DMS79 (cell line): ENCODE measurements around the gene ZNF71.
"Not testable (repeated sequence)": the region's sequence is repeated elsewhere in the genome, so short reads cannot be mapped to it uniquely, and the experiment has no call there.

ENCODE experiments used
- DNase-seq: peaks from one replicate; lab custom pipeline; 2025; lab: John Stamatoyannopoulos, UW

Gene ZNF71

DNA sequence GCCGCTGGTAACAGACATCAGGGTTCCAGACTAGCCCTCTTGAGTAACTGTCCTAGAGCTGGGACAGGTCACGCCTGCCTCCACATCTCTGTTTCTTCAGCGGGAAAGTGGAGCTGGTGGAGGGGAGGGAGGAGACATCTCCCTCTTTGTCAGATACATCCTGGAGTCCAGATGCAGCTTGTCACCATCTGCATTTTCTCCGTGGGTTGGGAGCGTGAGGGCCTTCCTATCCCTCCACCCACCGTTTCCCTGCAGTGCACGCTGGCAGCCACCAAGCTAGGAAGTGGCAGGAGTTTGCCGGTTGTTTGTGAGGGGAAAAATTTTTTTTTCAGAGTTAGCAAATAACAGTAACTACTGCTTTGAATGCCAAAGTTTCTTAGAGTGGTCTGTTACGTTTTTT is 27.9 kb downstream of the ZNF71 start:
- DNase-seq = no peak

DNA sequence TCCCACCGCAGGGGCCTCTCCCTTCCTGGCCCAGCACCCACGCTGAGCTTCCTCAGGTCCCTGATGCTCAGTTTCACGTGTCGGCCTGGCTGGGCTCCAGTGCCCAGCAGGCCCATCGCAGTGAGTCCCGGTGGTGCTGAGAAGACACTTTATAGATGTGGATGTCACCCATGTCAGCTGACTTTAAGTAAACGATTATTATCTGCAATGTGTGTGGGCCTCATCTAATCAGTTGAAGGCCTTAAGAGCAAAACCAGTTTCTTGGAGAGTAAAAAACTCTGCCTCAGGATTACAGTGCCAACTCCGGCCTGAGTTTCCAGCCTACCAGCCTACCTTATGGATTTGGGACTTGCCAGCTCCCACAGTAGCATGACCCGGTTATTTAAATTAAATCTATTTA is 30.6 kb downstream of the ZNF71 start:
- no peak for DNase-seq

DNA sequence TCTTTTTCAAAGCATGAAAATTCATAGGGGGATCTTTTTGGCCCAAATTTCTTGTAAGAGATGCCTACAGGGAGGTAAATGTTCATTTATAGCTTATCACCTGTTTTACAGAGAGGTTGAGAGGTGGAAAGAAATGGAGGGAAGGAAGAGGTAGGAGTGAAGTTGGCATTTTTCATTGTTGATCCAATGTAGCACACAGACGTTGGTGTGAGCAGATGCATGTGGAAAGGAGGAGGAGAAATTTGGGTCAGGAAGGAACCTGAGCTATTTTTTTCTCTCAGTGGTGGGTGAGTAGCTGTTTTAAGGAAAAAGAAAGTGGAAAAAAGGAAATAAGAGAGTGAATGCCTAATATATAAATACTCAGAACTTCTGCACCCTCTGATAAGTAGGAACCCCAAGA is 37.9 kb downstream of the ZNF71 start:
- DNase-seq = no peak

DNA sequence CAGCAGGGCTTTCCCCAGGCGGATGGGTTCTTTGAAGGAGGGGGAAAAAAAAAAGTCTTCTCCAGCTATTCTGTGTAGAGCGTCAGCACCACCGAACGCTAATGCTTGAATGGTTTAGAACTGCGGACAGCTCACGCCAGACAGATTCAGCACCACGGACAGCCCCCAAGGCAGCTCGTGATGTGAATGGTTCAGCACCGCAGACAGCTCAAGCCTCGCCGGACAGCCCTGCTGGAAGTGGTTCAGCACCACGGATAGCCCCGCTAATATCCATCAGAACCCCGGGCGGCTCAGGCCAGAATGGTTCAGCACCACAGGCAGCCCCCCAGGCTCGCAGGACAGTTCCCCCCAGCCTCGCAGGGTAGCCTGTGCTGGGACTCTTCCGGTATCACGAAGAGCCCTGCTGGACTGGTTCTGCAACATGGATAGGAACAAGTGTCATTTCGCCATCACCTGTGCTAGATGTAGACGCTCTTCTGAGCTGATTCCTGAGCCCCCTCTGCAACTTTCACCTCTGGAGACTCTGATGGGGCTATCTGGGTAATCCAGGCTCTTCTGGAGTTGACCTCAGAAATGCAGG is 43.0 kb downstream of the ZNF71 start:
- DNase-seq = no peak

DNA sequence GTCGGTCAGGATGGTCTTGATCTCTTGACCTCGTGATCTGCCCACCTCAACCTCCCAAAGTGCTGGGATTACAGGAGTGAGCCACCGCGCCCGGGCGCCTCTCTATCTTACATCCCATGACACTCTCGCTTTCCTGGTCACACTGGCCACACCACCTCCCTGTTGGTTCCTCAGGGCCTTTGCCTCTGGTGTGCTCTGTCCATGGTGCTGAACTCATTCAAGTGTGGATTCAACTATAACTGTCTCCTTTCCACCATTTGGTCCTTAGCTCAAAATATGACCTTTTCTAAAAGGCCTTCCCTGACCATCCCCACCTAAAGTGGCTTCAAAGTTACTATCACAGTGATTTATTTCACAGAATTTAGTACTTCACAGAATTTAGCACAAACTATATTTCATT is 44.1 kb downstream of the ZNF71 start:
- DNase-seq = no peak

DNA sequence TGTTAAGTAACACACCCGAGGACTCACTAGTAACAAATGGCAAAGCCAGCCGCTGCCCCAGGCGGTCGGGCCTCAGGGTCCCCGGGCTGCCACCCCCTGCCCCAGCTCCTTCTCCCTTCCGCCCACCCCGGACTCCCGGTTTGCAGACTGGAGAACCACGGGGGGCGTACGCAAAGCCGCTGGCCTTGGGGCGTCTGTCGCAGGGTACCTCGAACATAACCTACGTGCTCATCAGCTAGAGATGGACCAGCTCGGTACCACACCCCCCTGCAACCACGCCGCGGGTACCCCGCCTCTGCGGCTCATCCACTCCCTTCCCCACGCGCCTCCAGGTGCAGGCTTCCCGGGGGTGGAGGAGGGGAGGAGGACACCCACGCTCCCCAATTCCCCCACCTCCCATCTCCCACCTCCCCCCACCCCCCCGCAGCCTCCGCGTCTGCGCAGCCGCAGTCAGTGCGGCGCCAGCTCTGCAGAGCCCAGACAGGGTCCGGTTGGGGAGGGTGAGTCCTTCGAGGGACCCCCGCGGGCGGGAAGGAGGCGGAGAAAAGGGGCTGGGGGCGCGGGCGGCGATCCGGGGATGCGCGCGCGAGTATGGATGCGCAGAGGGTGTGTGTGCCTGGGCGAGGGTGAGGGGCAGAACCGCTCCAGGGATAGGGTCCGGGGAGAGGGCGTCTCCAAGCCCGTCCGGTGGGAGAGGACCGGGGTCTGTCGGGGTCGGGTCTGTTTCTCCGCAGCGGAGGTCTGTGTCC is 47.8 kb downstream of the ZNF71 start, which contains the start of gene SMIM17:
TSS of gene SMIM17 (plus strand) at position 449 of the 749 bp plus-strand sequence. CDS start 2,509 bp downstream, outside the sequence.
- DNase-seq = no peak

DNA sequence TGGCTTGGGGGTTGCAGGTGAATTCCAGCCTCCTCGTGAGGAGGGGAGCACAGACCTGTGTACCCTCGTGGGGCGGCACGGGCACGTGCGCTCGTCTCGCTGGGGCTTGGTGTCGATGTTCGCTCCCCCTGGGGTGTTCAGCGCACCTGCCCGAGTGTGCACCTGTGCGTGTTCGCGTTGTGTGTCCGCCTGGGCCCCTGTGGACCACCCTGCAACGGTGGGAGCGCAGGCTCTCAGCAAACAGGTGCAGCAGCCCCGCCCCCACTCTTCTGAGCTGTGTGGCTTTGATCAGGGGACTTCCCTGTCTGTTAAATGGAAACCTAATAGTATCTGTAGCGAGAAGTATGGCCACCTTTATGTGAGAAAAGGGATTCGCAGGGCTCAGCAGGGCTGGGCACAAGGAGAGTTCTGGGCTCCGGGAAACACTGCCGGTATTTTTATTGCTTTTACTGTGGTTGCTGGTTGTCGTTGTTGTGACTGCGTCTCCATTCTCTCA is 48.4 kb downstream of the ZNF71 start:
- no peak for DNase-seq

DNA sequence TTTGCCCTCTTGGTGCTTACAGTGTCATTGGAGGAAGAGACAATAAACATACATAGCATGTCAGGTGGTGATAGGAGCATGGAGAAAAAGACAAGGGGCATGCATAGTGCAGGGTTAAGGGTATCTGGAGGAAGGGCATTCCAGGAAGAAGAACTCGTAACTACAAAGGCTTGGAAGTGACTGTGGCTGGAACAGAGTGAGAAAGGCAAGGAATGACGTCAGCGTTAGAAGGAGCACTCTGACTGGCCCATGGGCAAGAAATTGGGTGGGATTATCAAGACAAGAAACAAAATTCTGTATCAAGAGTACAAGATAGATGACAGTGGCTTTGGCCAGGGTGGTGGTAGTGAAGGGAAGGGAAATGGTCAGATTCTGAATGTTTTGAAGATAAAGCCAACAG is 59.0 kb downstream of the ZNF71 start:
- no peak for DNase-seq

DNA sequence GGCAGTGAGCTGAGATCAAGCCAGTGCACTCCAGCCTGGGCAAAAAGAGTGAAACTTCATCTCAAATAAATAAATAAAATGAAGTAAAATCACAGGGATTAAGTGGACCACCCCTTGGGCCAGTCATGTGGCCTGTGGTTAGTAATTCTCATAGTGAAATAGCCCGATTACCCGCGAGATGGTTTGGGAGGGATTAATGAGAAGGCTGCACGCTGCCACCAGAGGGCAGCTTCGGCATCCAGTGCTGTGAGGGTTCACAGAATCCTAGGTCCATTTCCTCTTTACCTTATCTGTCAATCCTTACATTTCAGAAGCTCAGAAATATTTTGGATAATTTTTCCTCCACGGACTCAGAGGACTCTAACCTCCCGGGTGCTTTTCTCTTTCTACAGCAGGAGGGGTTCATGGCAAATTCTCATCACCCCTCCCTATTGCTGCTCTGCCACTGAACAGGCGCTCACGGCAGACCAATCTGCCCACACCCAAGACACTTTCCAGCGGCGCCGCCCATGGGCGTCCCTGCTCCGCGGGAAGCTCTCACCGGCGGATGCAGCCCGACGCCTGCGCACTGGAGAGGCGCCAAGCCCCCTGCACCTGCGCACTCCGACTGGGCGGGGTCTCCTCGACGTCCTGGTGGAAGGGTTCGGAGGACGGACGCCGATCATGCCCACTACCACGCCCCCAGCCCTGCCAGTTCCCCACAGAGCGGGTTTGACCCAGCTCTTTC is 65.4 kb downstream of the ZNF71 start:
- no peak for DNase-seq

DNA sequence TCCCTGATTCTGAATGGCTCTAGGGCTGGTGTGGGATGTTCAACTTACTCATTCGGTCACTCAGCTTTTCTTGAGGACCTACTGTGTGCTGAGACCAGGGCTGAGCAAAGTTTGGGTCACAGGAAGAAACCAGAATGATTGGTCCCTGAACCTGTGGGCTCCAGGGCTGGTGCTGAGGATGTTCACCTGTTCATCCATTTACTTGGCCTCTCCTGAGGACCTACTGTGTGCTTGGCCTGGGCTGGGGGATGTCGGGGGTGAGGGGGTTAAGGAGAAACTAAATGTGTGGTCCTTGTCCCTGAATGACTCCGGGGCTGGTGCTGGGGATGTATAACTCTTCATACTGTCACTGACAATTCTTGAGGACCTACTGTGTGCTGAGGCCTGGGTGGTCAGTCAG is 66.1 kb downstream of the ZNF71 start:
- no peak for DNase-seq

DNA sequence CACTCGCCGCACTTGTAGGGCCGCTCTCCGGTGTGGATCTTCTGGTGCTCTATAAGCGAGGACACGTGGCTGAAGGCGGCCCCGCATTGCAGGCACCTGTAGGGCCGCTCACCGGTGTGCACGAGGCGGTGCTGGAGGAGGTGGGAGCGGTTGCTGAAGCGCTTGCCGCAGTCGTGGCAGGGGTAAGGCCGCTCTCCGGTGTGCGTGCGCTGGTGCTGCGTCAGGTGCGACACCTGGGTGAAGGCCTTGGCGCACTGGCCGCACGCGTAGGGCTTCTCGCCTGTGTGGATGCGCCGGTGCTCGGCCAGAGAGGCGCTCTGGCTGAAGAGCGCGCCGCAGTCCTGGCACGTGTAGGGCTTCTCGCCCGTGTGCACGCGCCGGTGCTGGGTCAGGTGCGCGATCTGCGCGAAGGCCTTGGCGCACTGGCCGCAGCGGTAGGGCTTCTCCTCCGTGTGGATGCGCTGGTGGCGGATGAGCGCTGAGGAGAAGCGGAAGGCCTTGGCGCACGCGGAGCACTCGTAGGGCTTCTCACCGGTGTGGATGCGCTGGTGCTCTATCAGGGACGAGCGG is 68.9 kb downstream of the ZNF71 start:
- DNase-seq = no peak

DNA sequence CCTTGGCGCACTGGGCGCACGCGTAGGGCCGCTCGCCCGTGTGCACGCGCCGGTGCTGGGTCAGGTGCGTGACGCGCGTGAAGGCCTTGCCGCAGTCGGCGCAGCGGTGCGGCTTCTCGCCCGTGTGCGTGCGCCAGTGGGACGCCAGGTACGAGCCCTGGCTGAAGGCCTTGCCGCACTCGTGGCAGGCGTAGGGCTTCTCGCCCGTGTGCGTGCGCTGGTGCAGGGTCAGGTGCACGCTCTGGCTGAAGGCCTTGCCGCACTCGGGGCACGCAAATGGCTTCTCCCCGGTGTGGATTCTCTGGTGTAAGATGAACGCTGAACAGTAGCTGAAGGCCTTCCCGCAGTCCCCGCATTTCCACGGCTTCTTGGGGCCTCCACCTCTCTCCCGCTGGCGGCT is 69.4 kb downstream of the ZNF71 start:
- no peak for DNase-seq

DNA sequence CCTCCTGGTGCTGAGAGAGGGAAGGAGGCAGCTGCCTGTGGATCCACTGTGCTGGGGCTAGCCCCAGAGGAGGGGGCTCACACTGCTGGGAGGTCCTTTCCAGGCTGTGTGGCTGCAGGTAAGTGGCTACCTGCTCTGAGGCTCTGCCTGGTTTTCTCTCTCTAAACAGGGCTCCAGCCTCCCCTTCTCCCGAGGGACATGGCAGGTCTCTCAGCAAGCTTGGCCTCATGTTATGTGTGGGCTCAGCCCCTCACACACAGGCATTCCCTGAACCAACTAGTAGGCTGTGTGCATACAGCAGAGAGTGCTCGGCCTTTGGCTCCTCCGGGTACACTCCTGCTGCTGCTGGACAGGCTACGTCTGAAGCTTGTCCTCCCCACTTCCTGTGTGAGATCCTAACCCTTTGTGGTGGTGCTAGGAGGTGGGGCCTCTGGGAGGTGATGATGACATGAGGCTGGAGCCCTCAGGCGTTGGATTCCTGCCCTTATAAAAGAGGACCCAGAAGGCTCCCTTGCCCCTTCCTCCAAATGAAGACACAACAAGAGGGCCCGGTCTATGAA is 72.3 kb downstream of the ZNF71 start:
- no peak for DNase-seq

DNA sequence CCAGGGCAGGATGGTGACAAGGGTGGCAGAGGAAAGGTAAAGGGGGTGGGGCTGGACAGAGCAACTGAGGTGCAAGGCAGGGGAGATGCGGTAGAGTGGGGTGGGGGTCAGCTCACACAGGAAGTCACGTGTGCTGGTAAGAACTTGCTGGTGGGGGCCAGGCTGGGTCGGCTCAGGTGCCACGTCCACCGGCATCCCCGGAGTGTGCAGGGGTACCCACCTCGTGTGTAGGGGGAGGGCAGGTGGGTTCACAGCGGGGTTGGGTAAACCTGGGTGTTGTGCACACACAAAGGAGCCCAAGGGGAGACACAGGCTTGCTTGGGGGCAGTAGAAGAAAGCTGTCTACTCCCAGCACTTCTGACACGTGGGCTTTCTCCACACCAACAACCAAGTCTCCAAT is 73.6 kb downstream of the ZNF71 start:
- DNase-seq = no peak

DNA sequence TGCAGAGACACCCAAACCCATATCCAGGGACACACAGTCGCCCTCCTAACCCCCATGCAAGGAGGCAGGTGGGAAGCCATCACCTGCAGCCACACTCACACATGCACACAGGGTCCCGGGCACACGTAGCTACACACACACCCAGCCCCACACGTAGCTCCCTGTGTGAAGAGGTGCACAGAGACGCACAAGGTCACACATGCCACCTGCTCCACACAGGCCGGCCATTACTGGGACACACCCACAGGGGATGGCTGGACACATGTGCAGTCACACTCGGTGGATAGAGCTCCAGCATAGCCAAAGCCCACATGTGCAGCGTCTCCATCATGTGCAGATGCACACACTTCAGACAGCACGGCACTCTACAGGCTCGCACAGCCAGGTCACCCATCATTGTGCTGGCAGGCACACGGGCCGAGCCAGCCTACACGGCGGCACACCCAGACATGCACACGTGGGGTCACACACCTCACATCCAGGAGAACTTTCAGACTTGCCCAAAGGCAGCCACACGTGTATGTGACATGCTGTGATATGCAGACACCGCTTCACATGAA is 75.4 kb downstream of the ZNF71 start:
- DNase-seq = no peak

DNA sequence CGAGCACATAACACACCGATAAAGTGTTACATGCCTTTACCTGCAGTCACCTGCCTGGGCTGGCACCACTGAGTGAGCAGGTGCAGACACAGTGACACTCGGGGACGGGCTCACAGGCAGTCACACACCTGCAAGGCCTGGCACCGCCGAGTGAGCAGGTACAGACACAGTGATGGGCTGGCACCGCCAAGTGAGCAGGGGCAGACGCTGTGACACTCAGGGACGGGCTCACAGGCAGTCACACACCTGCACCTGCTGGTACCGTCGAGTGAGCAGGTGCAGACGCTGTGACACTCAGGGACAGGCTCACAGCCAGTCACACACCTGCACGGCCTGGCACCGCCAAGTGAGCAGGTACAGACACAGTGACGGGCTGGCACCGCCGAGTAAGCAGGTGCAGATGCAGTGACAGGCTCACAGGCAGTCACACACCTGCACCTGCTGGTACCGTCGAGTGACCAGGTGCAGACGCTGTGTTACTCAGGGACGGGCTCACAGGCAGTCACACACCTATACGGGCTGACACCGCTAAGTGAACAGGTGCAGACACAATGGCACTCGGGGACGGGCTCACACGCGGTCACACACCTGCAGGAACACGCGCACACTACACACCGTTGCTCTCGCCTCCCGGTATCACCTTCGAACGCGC is 76.0 kb downstream of the ZNF71 start:
- peak; percentile 73 for DNase-seq

DNA sequence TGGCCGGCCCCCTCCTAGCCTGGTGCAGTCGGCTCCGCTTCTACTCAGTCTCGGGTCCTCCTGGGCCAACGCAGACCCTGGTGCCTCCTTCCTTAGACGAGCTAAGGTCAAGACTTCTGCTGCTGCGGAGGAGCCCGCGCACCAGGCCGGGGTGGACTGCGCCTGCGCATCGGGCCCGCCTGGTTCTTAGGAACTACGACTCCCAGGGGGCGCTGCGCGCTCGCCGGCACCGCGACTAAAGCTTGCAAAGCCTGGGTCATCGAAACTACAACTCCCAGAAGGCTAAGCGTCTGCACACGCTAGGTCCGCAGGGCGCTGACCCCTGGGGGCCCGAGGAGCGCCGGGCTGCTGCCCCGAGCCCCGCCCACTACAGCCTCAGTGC is 76.5 kb downstream of the ZNF71 start, which contains the start of gene ZNF835:
TSS of gene ZNF835 (minus strand) at position 145 of the 382 bp plus-strand sequence. CDS start 6,559 bp downstream, outside the sequence.
- DNase-seq = peak; percentile 33

DNA sequence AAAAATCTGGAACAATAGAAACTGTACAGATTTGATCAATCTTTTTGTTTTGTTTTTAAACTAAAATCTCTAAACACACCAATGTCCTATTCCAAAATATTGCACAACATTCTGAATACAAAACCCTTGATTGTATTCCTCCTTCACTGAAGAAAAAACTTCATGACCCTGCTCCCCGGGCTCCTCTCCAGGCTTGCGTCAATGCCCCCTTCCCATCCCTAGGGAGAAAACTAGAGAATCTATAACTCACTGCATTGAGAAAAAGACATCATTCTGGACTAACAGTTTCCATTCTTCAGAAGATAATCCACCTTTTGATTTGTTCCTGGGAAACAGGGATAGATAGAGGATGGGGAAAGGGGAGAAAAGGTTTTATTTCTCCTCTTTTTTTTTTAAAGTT is 77.5 kb downstream of the ZNF71 start:
- DNase-seq = not testable (repeated sequence)
